CD4-positive, alpha-beta T cell treated with Interleukin-15 for 1 hour (primary cell): ENCODE measurements around the gene AMHR2.
"Not testable (repeated sequence)": the region's sequence is repeated elsewhere in the genome, so short reads cannot be mapped to it uniquely, and the experiment has no call there.

Experiments used
- DNase-seq: peaks from one replicate; pipeline ENCODE4 v3.0.0-alpha.2; 2020

AMHR2 gene

GRCh38 chr12:53423597-53423996 lies at the start of gene AMHR2:
Gene AMHR2 (plus strand): TSS chr12:53423855. CDS start chr12:53423935, 80 bp downstream.
- no peak for DNase-seq

DNA sequence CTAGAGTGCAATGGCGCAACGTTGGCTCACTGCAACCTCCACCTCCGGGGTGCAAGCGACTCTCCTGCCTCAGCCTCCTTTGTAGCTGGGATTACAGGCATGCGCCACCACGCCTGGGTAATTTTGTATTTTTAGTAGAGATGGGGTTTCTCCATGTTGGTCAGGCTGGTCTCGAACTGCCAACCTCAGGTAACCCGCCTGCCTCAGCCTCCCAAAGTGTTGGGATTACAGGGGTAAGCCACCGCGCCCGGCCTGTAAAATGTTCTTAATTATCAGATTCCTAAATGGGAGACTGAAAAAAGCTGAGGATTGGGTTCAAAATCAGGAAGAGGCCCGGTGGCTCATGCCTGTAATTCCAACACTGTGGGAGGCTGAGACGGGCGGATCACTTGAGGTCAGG lies 49.4 kb upstream of the AMHR2 start:
- DNase-seq, result not testable (repeated sequence)

DNA sequence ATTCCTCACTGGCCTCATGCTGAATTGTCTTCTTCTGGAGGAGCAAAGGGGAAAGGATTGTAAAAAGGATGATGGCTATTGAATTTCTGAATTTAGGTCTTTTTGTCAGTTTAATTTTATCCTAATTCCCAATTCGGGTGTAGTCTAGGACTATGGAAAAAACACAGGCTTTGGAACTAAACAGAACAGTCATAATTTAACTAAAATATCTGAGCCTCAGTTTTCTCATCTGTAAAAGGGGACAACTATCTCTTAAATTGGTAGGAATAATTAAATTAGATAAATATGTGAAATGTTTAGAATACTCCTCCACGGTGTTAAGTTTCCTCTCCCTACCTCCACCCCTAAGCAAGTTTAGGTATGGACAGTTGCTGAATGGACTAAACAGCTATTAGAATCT lies 46.9 kb upstream of the AMHR2 start:
- no peak for DNase-seq

DNA sequence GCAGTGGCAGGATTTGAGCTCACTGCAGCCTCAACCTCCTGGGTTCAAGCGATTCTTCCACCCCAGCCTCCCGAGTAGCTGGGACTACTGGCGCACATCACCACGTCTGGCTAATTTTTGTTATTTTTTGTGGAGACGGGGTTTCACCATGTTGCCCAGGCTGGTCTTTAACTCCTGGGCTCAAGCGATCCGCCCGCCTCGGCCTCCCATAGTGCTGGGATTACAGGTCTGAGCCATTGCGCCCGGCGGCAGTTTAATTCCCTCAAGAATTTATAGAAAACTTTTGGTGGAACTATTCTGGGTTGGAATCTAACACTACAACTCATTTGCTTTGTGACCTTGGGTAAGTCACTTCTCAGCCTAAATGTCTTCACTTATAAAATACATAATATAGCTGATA lies 45.4 kb upstream of the AMHR2 start:
- DNase-seq, result no peak

DNA sequence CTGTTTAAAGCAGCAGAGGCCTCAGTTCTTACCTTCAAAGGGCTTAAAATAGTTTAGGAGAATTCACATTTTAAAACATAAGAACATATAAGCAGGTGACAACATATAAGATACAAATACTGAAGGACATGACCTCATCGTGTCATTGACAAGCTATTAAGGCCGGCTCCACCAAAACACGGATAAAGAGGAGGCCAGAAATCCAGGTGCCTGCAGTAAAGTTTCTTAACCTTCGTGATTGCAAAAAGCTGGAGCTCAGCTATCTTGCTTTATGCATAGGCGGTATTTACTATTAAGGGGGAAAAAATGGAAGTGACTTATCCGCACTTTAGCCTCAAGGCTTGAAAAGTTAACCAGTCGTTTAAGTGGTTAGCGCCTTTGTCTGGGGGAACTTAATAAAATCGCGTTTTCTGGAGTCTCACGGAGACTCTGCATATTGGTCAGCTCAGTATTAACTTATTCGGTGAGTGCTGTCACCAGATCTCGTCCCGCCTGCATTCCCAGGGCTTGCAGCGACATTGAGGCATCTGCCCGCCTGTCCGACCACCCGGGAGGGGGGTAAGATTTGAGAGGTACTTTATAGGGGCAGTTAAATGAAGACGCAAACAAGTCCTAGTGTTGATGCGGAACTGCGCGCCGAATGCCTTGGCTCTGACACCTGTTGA lies 44.8 kb upstream of the AMHR2 start:
- no peak for DNase-seq

DNA sequence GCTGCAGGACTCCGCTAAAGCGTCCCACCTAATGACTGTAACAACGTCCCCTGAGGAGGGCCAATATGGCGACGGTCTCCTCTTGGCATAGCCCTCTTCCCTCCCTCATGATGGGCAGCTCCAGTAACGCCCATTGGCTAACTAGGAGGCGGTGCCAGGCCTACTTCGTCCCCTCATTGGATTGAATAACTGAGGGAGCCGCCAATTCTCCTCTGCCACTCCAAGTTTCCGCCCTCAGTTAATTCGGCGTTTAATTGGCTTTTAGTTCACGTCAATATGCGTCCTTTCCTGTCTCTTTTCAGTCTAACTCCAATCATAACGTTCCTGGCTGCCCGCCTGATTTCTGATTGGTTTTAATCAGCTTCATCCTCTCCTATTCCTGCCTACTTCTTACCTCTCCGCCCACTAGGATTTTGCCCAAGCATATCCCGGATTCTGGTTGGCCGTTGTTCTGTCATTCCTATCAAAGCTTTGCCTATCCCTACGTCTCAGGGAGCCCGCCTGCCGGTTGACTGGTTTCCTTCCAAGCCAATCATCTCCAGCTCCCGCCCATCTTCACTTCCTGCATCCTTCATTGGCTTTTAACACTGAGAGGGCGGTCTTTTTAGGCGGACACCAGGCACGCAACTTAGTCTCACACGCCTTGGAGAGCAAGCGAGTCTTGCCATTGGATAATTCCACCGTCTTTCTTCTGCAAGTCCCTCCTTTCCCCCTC lies 44.1 kb upstream of the AMHR2 start:
- peak; percentile 100 for DNase-seq

DNA sequence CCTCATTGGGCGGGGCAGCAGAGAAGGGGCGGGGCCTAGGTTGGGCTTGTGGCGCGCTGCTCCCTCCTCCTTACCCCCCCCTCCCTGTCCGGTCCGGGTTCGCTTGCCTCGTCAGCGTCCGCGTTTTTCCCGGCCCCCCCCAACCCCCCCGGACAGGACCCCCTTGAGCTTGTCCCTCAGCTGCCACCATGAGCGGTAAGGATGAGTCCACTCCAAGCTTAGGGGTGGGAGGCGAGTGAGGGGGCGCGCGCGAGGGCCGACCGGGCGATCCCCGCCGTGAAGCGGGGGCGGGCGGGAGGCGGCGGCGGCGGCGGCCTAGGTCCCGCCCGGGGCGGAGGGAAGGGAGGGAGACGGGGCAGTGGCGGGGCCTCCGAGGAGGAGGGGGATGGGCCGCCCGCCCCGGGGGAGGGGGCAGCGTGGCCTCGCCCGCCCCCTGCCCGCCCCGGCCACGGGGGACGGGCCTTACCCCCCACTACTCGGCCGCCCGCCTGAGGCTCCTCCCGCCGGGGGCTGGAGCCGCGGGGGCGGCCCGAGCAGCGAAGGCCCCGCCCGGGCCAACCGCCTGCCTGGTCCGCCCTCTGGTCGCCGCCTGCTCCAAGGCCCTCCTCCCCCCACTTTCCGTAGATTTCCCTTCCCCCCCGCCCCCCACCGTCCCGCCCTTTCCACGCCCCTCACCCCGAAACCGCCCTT lies 43.4 kb upstream of the AMHR2 start, which contains the start of gene SP1:
Gene SP1, plus strand, starts transcription at position 73 of the 690 bp plus-strand sequence. Its CDS starts 116 bp downstream, at position 189.
- peak; percentile 93 for DNase-seq

GRCh38 chr12:53380794-53381730 lies 42.6 kb upstream of the AMHR2 start:
- DNase-seq, result no peak

GRCh38 chr12:53381731-53382630 lies 41.7 kb upstream of the AMHR2 start:
- DNase-seq, result peak; percentile 57

DNA sequence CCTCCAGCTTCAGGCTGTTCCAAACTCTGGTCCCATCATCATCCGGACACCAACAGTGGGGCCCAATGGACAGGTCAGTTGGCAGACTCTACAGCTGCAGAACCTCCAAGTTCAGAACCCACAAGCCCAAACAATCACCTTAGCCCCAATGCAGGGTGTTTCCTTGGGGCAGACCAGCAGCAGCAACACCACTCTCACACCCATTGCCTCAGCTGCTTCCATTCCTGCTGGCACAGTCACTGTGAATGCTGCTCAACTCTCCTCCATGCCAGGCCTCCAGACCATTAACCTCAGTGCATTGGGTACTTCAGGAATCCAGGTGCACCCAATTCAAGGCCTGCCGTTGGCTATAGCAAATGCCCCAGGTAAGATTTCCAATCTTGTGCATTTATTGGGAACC lies 40.4 kb upstream of the AMHR2 start:
- DNase-seq, result no peak

DNA sequence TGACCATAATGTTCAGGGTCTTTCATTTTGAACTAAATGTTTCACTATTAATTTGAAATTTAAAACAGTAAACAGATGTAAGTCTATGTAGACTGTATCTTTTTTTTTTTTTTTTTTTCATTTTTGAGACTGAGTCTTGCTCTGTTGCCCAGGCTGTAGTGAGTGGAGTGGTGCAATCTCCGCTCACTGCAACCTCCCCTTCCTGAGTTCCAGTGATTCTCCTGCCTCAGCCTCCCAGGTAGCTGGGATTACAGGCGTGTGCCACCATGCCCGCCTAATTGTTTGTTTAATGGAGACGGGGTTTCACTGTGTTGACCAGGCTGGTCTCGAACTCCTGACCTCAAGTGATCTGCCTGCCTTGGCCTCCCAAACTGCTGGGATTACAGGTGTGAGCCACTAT lies 37.3 kb upstream of the AMHR2 start:
- DNase-seq, result not testable (repeated sequence)

DNA sequence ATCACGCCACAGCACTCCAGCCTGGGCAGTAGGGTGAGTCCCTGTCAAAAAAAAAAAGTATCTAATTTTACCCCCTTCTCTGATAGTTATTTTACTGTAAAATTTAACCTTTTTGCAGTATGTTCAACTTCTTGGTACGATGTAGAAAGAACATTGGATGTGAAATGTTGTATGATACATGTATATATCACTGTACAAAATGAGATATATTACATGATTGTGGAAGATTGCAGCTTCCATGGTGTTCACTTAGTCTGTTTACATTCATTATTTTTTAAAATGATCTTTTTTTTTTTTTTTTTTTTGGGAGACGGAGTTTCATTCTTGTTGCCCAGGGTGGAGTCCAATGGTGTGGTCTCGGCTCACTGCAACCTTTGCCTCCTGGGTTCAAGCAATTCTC lies 34.7 kb upstream of the AMHR2 start:
- DNase-seq, result no peak

GRCh38 chr12:53389702-53390101 lies 34.0 kb upstream of the AMHR2 start:
- DNase-seq, result no peak

GRCh38 chr12:53391724-53392123 lies 31.9 kb upstream of the AMHR2 start:
- no peak for DNase-seq

DNA sequence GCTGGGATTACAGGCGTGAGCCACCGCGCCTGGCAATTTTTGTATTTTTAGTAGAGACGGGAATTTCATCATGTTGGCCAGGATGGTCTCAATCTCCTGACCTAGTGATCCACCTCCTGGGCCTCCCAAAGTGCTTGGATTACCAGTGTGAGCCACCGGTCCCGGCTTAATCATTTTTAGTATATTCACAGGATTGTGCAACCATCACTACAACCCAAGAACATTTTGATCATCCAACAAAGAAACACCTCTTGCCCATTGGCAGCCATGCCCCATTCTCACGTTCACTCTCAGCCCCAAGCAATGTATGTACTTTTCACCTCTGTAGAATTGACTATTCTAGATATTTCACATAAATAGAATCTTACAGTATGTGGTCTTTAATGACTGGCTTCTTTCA lies 23.8 kb upstream of the AMHR2 start:
- no peak for DNase-seq

- DNase-seq, result not testable (repeated sequence)
Observed at GRCh38 chr12:53402351-53402750, 21.3 kb upstream of the AMHR2 start.

GRCh38 chr12:53402871-53403270 lies 20.8 kb upstream of the AMHR2 start:
- DNase-seq, result no peak

GRCh38 chr12:53410951-53411350 lies 12.7 kb upstream of the AMHR2 start:
- no peak for DNase-seq

DNA sequence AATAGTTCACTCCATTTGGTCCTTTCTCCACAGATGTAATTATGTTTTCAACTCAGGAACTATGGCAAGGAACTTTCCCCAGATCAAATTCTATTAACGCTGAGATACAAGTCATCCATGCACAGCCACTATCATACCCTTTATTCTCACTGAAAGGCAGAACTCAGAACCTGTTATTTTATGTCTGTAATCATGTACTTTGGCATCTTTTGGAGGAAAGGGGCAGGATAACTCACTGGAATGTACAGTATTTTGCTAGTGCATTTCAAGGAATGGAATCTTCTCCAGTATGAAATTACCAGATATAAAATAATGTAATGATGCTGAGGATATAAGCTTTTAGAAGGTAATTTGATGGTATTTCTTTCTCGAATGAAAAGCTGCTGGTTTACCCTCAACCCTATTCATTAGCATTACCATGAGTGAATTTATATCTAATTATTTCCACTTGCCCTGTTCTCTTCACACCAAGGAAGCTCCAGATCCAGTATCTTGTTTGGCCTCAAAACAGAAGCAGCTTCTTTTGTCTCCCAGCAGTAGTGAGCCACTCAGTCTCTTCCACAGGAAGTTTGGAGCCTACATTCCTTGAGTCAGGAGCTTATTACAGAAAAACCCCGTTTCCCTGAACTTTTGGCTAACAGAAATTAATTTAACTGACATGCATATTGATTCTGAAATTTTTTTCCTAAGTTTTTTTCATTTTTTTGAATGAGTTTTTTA lies 10.0 kb upstream of the AMHR2 start:
- no peak for DNase-seq

DNA sequence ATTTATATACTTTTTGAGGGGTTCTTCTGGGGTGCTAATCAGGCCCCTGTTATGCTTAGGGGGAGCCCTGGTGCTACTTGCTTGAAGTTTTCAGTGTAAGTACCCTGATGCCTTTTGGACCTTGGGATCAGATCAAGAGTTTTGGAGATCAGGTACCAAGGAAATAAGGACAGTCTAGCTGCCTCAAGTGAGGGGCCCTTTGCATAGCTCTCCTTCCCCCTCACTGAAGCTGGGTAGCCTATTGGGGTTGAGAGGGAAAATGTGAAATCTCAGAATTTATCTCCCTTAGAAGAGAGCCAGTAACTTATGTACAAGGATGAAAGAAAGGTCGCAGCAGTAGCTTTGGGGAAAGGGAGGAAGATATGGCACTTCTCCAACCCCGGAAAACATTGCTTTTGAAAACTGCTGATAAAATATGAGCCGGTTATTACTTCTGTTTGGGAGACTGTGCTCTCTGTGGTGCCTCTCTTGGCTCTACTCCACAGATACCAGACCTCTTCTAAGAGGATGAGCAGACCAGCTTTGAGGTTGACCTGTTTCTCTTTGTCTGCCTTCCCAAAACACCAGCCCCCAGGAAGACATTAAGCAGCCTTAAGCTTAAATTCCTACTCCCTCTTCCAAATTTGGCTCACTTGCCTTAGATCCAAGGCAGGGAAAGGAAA lies 8.8 kb upstream of the AMHR2 start:
- no peak for DNase-seq
